Measurements from ENCODE around the gene BACE2.

Gene BACE2

GRCh38 chr21:41183575-41183974 lies 15.6 kb downstream of the BACE2 start:
- ATAC-seq: no peak
- TF ChIP-seq CREB5 (CRISPR knock-in tag; IDR thresholded peaks at IDR 0.05; ENCODE audit: low read depth): no peak
- no peak for TF ChIP-seq ARNTL (CRISPR knock-in tag; IDR thresholded peaks at IDR 0.05; ENCODE audit: borderline replicate concordance, low read depth)
- TF ChIP-seq PATZ1 (CRISPR knock-in tag; IDR thresholded peaks at IDR 0.05; ENCODE audit: borderline replicate concordance): no peak
- TF ChIP-seq ESRRG (CRISPR knock-in tag; IDR thresholded peaks at IDR 0.05): no peak
- no peak for TF ChIP-seq OSR1 (CRISPR knock-in tag; IDR thresholded peaks at IDR 0.05)
- TF ChIP-seq TOX (CRISPR knock-in tag; IDR thresholded peaks at IDR 0.05; ENCODE audit: borderline replicate concordance): no peak

GRCh38 chr21:41185802-41186201 lies 17.8 kb downstream of the BACE2 start:
- no peak for ATAC-seq
- TF ChIP-seq, protein P1, sequence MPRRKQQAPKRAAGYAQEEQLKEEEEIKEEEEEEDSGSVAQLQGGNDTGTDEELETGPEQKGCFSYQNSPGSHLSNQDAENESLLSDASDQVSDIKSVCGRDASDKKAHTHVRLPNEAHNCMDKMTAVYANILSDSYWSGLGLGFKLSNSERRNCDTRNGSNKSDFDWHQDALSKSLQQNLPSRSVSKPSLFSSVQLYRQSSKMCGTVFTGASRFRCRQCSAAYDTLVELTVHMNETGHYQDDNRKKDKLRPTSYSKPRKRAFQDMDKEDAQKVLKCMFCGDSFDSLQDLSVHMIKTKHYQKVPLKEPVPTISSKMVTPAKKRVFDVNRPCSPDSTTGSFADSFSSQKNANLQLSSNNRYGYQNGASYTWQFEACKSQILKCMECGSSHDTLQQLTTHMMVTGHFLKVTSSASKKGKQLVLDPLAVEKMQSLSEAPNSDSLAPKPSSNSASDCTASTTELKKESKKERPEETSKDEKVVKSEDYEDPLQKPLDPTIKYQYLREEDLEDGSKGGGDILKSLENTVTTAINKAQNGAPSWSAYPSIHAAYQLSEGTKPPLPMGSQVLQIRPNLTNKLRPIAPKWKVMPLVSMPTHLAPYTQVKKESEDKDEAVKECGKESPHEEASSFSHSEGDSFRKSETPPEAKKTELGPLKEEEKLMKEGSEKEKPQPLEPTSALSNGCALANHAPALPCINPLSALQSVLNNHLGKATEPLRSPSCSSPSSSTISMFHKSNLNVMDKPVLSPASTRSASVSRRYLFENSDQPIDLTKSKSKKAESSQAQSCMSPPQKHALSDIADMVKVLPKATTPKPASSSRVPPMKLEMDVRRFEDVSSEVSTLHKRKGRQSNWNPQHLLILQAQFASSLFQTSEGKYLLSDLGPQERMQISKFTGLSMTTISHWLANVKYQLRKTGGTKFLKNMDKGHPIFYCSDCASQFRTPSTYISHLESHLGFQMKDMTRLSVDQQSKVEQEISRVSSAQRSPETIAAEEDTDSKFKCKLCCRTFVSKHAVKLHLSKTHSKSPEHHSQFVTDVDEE (CRISPR knock-in tag; IDR thresholded peaks at IDR 0.05): no peak
- TF ChIP-seq ZFP30 (CRISPR knock-in tag; IDR thresholded peaks at IDR 0.05) (no peak), CREB5 (CRISPR knock-in tag; IDR thresholded peaks at IDR 0.05; ENCODE audit: low read depth) (no peak), ZFP3 (CRISPR knock-in tag; IDR thresholded peaks at IDR 0.05) (no peak), CSRNP3 (CRISPR knock-in tag; IDR thresholded peaks at IDR 0.05) (no peak), GLIS3 (CRISPR knock-in tag; IDR thresholded peaks at IDR 0.05) (no peak)

- no peak for ATAC-seq
- TF ChIP-seq ZNF8 (CRISPR knock-in tag; IDR thresholded peaks at IDR 0.05) (no peak), ZFP30 (CRISPR knock-in tag; IDR thresholded peaks at IDR 0.05) (no peak), PPARA (CRISPR knock-in tag; IDR thresholded peaks at IDR 0.05; ENCODE audit: borderline replicate concordance) (no peak), GLIS3 (CRISPR knock-in tag; IDR thresholded peaks at IDR 0.05) (no peak), PATZ1 (CRISPR knock-in tag; IDR thresholded peaks at IDR 0.05; ENCODE audit: borderline replicate concordance) (no peak), ZC3H10 (CRISPR knock-in tag; IDR thresholded peaks at IDR 0.05) (no peak), OSR1 (CRISPR knock-in tag; IDR thresholded peaks at IDR 0.05) (no peak), TCF4 (CRISPR knock-in tag; IDR thresholded peaks at IDR 0.05; ENCODE audit: borderline replicate concordance) (no peak), ZNF70 (CRISPR knock-in tag; IDR thresholded peaks at IDR 0.05) (no peak), CSDC2 (CRISPR knock-in tag; IDR thresholded peaks at IDR 0.05) (no peak), CSRNP3 (CRISPR knock-in tag; IDR thresholded peaks at IDR 0.05) (no peak), ARNTL (CRISPR knock-in tag; IDR thresholded peaks at IDR 0.05; ENCODE audit: borderline replicate concordance, low read depth) (no peak)
- TF ChIP-seq, protein P2, sequence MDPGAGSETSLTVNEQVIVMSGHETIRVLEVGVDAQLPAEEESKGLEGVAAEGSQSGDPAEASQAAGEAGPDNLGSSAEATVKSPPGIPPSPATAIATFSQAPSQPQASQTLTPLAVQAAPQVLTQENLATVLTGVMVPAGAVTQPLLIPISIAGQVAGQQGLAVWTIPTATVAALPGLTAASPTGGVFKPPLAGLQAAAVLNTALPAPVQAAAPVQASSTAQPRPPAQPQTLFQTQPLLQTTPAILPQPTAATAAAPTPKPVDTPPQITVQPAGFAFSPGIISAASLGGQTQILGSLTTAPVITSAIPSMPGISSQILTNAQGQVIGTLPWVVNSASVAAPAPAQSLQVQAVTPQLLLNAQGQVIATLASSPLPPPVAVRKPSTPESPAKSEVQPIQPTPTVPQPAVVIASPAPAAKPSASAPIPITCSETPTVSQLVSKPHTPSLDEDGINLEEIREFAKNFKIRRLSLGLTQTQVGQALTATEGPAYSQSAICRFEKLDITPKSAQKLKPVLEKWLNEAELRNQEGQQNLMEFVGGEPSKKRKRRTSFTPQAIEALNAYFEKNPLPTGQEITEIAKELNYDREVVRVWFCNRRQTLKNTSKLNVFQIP (CRISPR knock-in tag; IDR thresholded peaks at IDR 0.05; ENCODE audit: borderline replicate concordance, low read depth): no peak
- TF ChIP-seq, protein P1 (CRISPR knock-in tag; IDR thresholded peaks at IDR 0.05): no peak
These were observed 19.0 kb downstream of the BACE2 start for GRCh38 chr21:41186755-41187536.

Measured in SK-N-SH treated with all-trans-retinoic acid at 6 μM for 48 hours (cell line).